Adrenal gland (tissue), 5 donors: ENCODE results near the gene KIF16B.

ENCODE experiments used
- CTCF ChIP-seq, 6 experiments: fragments of 450-650 bp in 4 of 6; fragments of 200-600 bp in 2 of 6; sonication (generic) in 1 of 6; IDR thresholded peaks; 1 replicate in 5 of 6; 2 replicates in 1 of 6; pipeline versions ENCODE4 v1.5.1 to v1.8.0; 2016 to 2021; ENCODE audit warnings: antibody characterized with exemption in 6 of 6, mild to moderate bottlenecking in 2 of 6, moderate library complexity in 1 of 6
- POLR2A ChIP-seq, 2 donors: fragments of 450-650 bp; IDR thresholded peaks; one replicate each; pipeline ENCODE4 v1.6.1; 2017; ENCODE audit warnings: antibody characterized with exemption in 2 of 2, mild to moderate bottlenecking in 2 of 2, moderate library complexity in 1 of 2
- donor health status: DM: no; HTN: no; CAD: no.

GRCh38 chr20:16260911-16261310 lies 312.3 kb downstream of the KIF16B start:
- no peak for TF ChIP-seq CTCF (IDR thresholded peaks at IDR 0.05)
- no peak for TF ChIP-seq POLR2A (IDR thresholded peaks at IDR 0.05)
